ENCODE measurements around the gene MED25.

MED25 gene

GRCh38 chr19:49805822-49806619, 12.1 kb upstream of the MED25 start:
- Histone ChIP-seq H3K36me3 (ENCODE audit: control insufficient read depth in 2 of 2, insufficient read depth in 2 of 2, low read length in 2 of 2) (peaks cover 11 to 15% of the 10 kb centered on the region in 2 donors), H3K9ac (ENCODE audit: low read depth in 1 of 2, low read length in 2 of 2) (no peak overlapping the region), H3K4me3 (ENCODE audit: low read length in 2 of 2) (no peak overlapping the region), H3K9me3 (ENCODE audit: control insufficient read depth in 2 of 2, low read length in 2 of 2) (no peaks in the 10 kb centered on the region), H3K27me3 (ENCODE audit: control insufficient read depth in 2 of 2, insufficient read depth in 2 of 2, low read length in 2 of 2) (no peaks in the 10 kb centered on the region), H3K27ac (ENCODE audit: low read depth in 2 of 2, low read length in 2 of 2) (no peak overlapping the region), H3K4me1 (ENCODE audit: control insufficient read depth in 2 of 2, insufficient read depth in 2 of 2, low read length in 2 of 2) (peaks cover 10% of the 10 kb centered on the region in 2 donors)

GRCh38 chr19:49806620-49806959, 11.5 kb upstream of the MED25 start:
- Histone ChIP-seq H3K36me3 (ENCODE audit: control insufficient read depth in 2 of 2, insufficient read depth in 2 of 2, low read length in 2 of 2) (peaks cover 11 to 15% of the 10 kb centered on the region in 2 donors), H3K27me3 (ENCODE audit: control insufficient read depth in 2 of 2, insufficient read depth in 2 of 2, low read length in 2 of 2) (no peaks in the 10 kb centered on the region), H3K27ac (ENCODE audit: low read depth in 2 of 2, low read length in 2 of 2) (no peak overlapping the region), H3K4me1 (ENCODE audit: control insufficient read depth in 2 of 2, insufficient read depth in 2 of 2, low read length in 2 of 2) (peaks cover 10% of the 10 kb centered on the region in 2 donors), H3K9me3 (ENCODE audit: control insufficient read depth in 2 of 2, low read length in 2 of 2) (no peaks in the 10 kb centered on the region), H3K4me3 (ENCODE audit: low read length in 2 of 2) (no peak overlapping the region), H3K9ac (ENCODE audit: low read depth in 1 of 2, low read length in 2 of 2) (no peak overlapping the region)

DNA sequence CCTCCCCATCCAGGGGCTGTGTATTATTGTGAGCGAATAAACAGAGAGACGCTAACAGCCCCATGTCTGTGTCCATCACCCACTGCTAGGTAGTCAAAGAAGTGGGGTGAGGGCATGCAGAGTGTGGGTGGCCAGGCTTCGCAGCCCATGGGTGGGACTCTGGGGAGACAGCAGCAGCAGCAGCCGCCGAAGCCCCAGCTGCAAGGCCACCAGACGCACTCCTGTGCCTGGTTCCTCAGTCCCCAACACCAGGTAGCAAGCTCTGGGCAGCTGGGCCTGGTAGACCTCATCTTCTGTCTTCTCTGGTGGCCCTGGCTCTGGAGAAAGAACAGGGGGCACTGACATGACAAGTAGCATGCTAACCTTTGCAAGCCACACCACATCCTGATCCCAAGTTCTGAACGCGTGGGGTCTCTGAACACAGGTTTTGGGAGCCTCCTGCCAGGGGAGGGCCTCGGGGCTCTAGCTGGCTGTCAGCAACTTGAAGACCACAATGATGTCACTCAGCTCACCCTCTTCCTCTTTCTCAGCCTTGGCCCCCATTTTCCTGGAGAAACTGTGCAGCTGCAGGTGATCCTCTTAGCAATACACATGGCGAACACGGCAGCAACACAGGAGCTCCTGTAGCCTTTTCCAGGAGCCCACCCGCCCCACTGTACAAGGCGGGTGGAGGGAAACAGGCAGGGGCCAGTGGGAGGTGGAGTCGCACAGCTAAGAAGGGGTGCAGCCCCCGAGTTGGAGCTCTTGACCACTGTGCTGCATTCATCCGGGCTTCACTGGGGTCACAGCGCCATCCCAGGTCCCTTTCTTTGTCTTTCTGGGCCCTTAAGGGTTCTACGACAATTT, 10.8 kb upstream of the MED25 start:
- H3K9ac ChIP-seq (ENCODE audit: low read depth in 1 of 2, low read length in 2 of 2), result no peak overlapping the region
- no peak overlapping the region for H3K27ac ChIP-seq (ENCODE audit: low read depth in 2 of 2, low read length in 2 of 2)

DNA sequence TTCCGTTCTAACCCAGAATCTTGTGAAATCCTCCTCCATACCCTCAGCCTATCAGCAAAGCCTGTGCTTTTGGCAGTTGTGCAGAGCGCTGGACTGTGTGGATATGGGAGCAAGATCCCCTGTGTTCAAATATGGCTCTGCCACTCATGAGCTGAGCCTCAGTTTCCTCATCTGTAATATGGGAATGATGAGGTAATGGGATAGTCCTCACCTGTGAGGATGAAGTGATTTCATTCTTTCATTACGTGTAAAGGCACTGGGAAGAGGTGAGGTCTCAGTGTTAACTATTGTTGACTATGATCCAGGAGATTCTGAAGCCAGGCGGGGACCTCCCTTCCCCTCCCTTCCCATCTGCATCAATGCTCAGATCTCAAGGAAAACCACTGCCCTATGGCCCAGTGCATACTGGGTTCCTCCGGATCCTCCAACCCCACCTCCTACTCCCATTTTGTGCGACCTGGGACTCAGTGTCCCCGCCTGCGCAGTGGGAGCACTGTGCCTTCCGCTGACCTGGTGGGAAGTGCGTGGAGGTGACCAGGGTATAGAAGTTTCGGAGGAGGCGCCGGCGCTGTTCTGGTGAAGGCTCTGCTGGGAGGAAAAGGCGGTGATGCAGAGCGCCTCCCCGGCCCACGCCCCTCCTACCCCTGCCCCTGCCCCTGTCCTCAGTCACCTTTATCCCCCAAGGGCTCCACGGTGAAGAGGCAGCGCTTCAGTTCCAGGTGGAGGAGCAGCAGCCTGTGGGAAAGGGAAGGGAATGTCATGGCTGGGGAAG, 10.0 kb upstream of the MED25 start:
- no peak overlapping the region for H3K9ac ChIP-seq (ENCODE audit: low read depth in 1 of 2, low read length in 2 of 2)
- H3K27me3 ChIP-seq (ENCODE audit: control insufficient read depth in 2 of 2, insufficient read depth in 2 of 2, low read length in 2 of 2), result no peaks in the 10 kb centered on the region
- no peaks in the 10 kb centered on the region for H3K9me3 ChIP-seq (ENCODE audit: control insufficient read depth in 2 of 2, low read length in 2 of 2)
- no peak overlapping the region for H3K4me3 ChIP-seq (ENCODE audit: low read length in 2 of 2)
- peaks cover 6% of the 10 kb centered on the region in 2 donors for H3K36me3 ChIP-seq (ENCODE audit: control insufficient read depth in 2 of 2, insufficient read depth in 2 of 2, low read length in 2 of 2)
- H3K27ac ChIP-seq (ENCODE audit: low read depth in 2 of 2, low read length in 2 of 2), result peak overlapping the region in 1 of 2 donors; percentile 32
- peaks cover 8 to 10% of the 10 kb centered on the region in 2 donors for H3K4me1 ChIP-seq (ENCODE audit: control insufficient read depth in 2 of 2, insufficient read depth in 2 of 2, low read length in 2 of 2)

More for the DNA sequence above, 10.8 kb upstream of the MED25 start:
- no peaks in the 10 kb centered on the region for H3K27me3 ChIP-seq (ENCODE audit: control insufficient read depth in 2 of 2, insufficient read depth in 2 of 2, low read length in 2 of 2)
- H3K9me3 ChIP-seq (ENCODE audit: control insufficient read depth in 2 of 2, low read length in 2 of 2), result no peaks in the 10 kb centered on the region
- H3K4me1 ChIP-seq (ENCODE audit: control insufficient read depth in 2 of 2, insufficient read depth in 2 of 2, low read length in 2 of 2), result peaks cover 10% of the 10 kb centered on the region in 2 donors
- no peak overlapping the region for H3K4me3 ChIP-seq (ENCODE audit: low read length in 2 of 2)
- peaks cover 11 to 13% of the 10 kb centered on the region in 2 donors for H3K36me3 ChIP-seq (ENCODE audit: control insufficient read depth in 2 of 2, insufficient read depth in 2 of 2, low read length in 2 of 2)

GRCh38 chr19:49808711-49809159, 9.4 kb upstream of the MED25 start:
- H3K4me1 ChIP-seq (ENCODE audit: control insufficient read depth in 2 of 2, insufficient read depth in 2 of 2, low read length in 2 of 2), result peaks cover 8 to 10% of the 10 kb centered on the region in 2 donors
- H3K9me3 ChIP-seq (ENCODE audit: control insufficient read depth in 2 of 2, low read length in 2 of 2), result no peaks in the 10 kb centered on the region
- H3K36me3 ChIP-seq (ENCODE audit: control insufficient read depth in 2 of 2, insufficient read depth in 2 of 2, low read length in 2 of 2), result peaks cover 0 to 2% of the 10 kb centered on the region in 2 donors
- H3K27ac ChIP-seq (ENCODE audit: low read depth in 2 of 2, low read length in 2 of 2), result peak overlapping the region; percentile 35 to 70
- H3K4me3 ChIP-seq (ENCODE audit: low read length in 2 of 2), result peak overlapping the region; percentile 77 to 78
- H3K27me3 ChIP-seq (ENCODE audit: control insufficient read depth in 2 of 2, insufficient read depth in 2 of 2, low read length in 2 of 2), result no peaks in the 10 kb centered on the region
- H3K9ac ChIP-seq (ENCODE audit: low read depth in 1 of 2, low read length in 2 of 2), result peak overlapping the region; percentile 49 to 80

GRCh38 chr19:49809160-49809940, 8.7 kb upstream of the MED25 start:
- H3K27ac ChIP-seq (ENCODE audit: low read depth in 2 of 2, low read length in 2 of 2), result peak overlapping the region; percentile 35 to 70
- H3K4me3 ChIP-seq (ENCODE audit: low read length in 2 of 2), result peak overlapping the region; percentile 77 to 78
- H3K9ac ChIP-seq (ENCODE audit: low read depth in 1 of 2, low read length in 2 of 2), result peak overlapping the region; percentile 49 to 80
- no peaks in the 10 kb centered on the region for H3K27me3 ChIP-seq (ENCODE audit: control insufficient read depth in 2 of 2, insufficient read depth in 2 of 2, low read length in 2 of 2)
- peaks cover 0 to 2% of the 10 kb centered on the region in 2 donors for H3K36me3 ChIP-seq (ENCODE audit: control insufficient read depth in 2 of 2, insufficient read depth in 2 of 2, low read length in 2 of 2)
- H3K9me3 ChIP-seq (ENCODE audit: control insufficient read depth in 2 of 2, low read length in 2 of 2), result no peaks in the 10 kb centered on the region
- peaks cover 8 to 10% of the 10 kb centered on the region in 2 donors for H3K4me1 ChIP-seq (ENCODE audit: control insufficient read depth in 2 of 2, insufficient read depth in 2 of 2, low read length in 2 of 2)

- H3K4me3 ChIP-seq (ENCODE audit: low read length in 2 of 2), result peak overlapping the region in 1 of 2 donors; percentile 77
- H3K4me1 ChIP-seq (ENCODE audit: control insufficient read depth in 2 of 2, insufficient read depth in 2 of 2, low read length in 2 of 2), result peaks cover 8 to 10% of the 10 kb centered on the region in 2 donors
- H3K27me3 ChIP-seq (ENCODE audit: control insufficient read depth in 2 of 2, insufficient read depth in 2 of 2, low read length in 2 of 2), result no peaks in the 10 kb centered on the region
- peaks cover 0 to 2% of the 10 kb centered on the region in 2 donors for H3K36me3 ChIP-seq (ENCODE audit: control insufficient read depth in 2 of 2, insufficient read depth in 2 of 2, low read length in 2 of 2)
- H3K9me3 ChIP-seq (ENCODE audit: control insufficient read depth in 2 of 2, low read length in 2 of 2), result no peaks in the 10 kb centered on the region
- H3K27ac ChIP-seq (ENCODE audit: low read depth in 2 of 2, low read length in 2 of 2), result peak overlapping the region in 1 of 2 donors; percentile 70
- no peak overlapping the region for H3K9ac ChIP-seq (ENCODE audit: low read depth in 1 of 2, low read length in 2 of 2)
Measured at GRCh38 chr19:49809941-49810389, 8.1 kb upstream of the MED25 start.

DNA sequence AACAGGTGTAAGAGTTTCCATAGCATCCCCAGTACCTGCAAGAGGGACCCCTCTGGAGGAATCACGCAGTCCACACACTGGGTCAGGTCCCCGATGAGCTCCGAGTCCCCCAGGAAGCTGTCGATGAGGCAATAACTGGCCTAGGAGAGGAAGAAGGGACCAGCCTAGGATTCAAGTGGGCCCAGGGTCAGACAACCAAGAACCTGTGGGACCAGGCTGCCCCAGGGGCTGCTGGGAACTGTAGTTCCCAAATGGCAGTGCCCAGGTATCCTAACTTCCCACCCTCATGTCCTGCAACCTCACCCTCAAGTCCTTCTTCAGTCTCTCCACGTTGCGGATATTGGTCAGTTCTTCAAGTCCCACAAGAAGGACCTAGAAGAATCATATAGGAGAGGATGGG, 6.8 kb upstream of the MED25 start:
- H3K27me3 ChIP-seq (ENCODE audit: control insufficient read depth in 2 of 2, insufficient read depth in 2 of 2, low read length in 2 of 2), result no peaks in the 10 kb centered on the region
- H3K27ac ChIP-seq (ENCODE audit: low read depth in 2 of 2, low read length in 2 of 2), result no peak overlapping the region

GRCh38 chr19:49812452-49812996, 5.6 kb upstream of the MED25 start:
- H3K4me1 ChIP-seq (ENCODE audit: control insufficient read depth in 2 of 2, insufficient read depth in 2 of 2, low read length in 2 of 2), result peaks cover 8 to 10% of the 10 kb centered on the region in 2 donors
- H3K27me3 ChIP-seq (ENCODE audit: control insufficient read depth in 2 of 2, insufficient read depth in 2 of 2, low read length in 2 of 2), result no peaks in the 10 kb centered on the region
- peak overlapping the region; percentile 56 to 63 for H3K9ac ChIP-seq (ENCODE audit: low read depth in 1 of 2, low read length in 2 of 2)
- no peaks in the 10 kb centered on the region for H3K9me3 ChIP-seq (ENCODE audit: control insufficient read depth in 2 of 2, low read length in 2 of 2)
- H3K4me3 ChIP-seq (ENCODE audit: low read length in 2 of 2), result peak overlapping the region; percentile 86 to 91
- no peaks in the 10 kb centered on the region for H3K36me3 ChIP-seq (ENCODE audit: control insufficient read depth in 2 of 2, insufficient read depth in 2 of 2, low read length in 2 of 2)
- peak overlapping the region; percentile 82 for H3K27ac ChIP-seq (ENCODE audit: low read depth in 2 of 2, low read length in 2 of 2)

More for the DNA sequence above, 6.8 kb upstream of the MED25 start:
- H3K9ac ChIP-seq (ENCODE audit: low read depth in 1 of 2, low read length in 2 of 2), result no peak overlapping the region
- no peak overlapping the region for H3K4me3 ChIP-seq (ENCODE audit: low read length in 2 of 2)
- H3K36me3 ChIP-seq (ENCODE audit: control insufficient read depth in 2 of 2, insufficient read depth in 2 of 2, low read length in 2 of 2), result peaks cover 0 to 2% of the 10 kb centered on the region in 2 donors
- peaks cover 8 to 10% of the 10 kb centered on the region in 2 donors for H3K4me1 ChIP-seq (ENCODE audit: control insufficient read depth in 2 of 2, insufficient read depth in 2 of 2, low read length in 2 of 2)
- H3K9me3 ChIP-seq (ENCODE audit: control insufficient read depth in 2 of 2, low read length in 2 of 2), result no peaks in the 10 kb centered on the region

All from mucosa of rectum (tissue), 2 donors.